Epithelial cell of proximal tubule (primary cell): Measurements from ENCODE around the gene GULP1. TPM values are rescaled to one million over a fixed set of nuclear protein-coding genes. Genes with fewer than 3 reads are reported as not detected.

Experiments used
- DNase-seq: peaks from one replicate; pipeline ENCODE4 v3.0.0-alpha.2; 2011; ENCODE audit warnings: low read depth
- H3K4me3 ChIP-seq: 2 replicates; pipeline ENCODE4 v1.5.1; 2011; ENCODE audit warnings: low read depth, mild to moderate bottlenecking, low read length
- total RNA-seq: library from RNA; depleted of rRNA; stranded (reverse); fragments of >200 nt; gene quantifications from 2 replicates; pipeline ENCODE4 v1.2.3, GENCODE V29; 2015
- TF ChIP-seq, protein P1 (sequence below): conservative IDR thresholded peaks from 2 replicates; pipeline ENCODE4 v1.5.1; 2012; ENCODE audit warnings: low read depth, mild to moderate bottlenecking, low read length

GULP1 gene
- total RNA-seq, 1 donor from 2014 or later = 66.1 TPM

DNA sequence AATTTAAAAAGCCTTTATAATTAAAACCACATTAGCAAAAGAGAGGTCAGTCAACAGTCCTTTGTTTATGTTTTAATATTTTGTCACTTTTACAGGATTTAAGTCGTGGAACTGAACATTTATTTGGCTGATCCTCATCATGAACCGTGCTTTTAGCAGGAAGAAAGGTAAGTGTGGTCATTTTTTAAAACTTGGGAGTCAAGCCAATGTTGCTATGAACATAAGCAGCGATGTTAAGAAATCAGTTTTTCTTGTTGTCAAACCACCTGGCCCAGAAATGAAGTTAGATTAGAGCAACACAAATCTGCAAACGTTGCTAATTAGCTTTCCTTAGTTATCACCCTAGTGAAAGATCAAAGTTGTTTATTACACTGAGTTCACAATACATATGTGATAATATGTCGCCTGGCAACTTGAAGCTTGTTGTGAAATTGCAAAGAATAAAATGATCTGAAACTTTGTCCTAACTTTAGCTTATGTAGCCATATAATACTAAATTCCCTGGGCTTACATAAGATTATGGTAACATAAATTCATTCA, 186.0 kb downstream of the GULP1 start:
- DNase-seq = no peak
- TF ChIP-seq, protein P1, sequence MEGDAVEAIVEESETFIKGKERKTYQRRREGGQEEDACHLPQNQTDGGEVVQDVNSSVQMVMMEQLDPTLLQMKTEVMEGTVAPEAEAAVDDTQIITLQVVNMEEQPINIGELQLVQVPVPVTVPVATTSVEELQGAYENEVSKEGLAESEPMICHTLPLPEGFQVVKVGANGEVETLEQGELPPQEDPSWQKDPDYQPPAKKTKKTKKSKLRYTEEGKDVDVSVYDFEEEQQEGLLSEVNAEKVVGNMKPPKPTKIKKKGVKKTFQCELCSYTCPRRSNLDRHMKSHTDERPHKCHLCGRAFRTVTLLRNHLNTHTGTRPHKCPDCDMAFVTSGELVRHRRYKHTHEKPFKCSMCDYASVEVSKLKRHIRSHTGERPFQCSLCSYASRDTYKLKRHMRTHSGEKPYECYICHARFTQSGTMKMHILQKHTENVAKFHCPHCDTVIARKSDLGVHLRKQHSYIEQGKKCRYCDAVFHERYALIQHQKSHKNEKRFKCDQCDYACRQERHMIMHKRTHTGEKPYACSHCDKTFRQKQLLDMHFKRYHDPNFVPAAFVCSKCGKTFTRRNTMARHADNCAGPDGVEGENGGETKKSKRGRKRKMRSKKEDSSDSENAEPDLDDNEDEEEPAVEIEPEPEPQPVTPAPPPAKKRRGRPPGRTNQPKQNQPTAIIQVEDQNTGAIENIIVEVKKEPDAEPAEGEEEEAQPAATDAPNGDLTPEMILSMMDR = no peak
- no peak overlapping the region for H3K4me3 ChIP-seq

DNA sequence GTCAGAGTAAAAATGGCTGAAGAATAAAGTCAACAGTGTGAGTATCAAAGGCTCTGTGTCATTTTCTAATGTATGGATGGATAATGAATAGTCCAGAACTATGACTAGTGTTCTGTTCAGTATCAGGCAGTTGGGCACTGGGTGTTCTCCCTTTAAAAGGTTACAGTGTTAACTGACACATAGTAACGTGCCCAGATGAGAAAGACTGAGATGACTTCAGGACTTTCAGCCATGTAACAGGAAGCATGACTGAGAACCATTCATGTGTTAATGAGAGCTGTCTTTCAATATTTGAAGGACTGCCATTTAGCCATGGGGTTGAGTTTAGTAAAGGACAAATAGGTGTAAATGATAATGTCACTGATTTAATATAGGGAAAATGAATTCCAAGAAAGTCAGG, 187.1 kb downstream of the GULP1 start:
- H3K4me3 ChIP-seq = no peak overlapping the region
- TF ChIP-seq, protein P1 = no peak
- DNase-seq = peak; percentile 90

DNA sequence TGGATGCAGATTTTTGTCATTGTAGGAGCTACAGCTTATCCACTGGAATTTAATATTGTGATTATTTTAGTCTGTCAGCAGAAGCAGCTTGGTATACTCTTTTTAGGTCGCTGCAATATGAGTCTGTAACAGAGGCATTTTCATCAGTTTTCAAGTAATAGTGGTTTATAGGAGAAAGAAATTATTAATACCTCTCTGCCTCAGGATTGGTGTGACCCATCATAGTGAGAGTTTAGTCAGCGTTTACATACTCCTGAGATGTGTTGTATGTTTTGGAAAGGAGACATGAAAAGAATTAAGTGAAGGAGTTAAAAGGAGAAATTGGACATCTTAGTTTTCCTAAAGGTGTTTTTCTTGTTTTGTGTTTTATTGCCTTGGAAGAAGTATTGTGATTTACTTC, 189.8 kb downstream of the GULP1 start:
- H3K4me3 ChIP-seq = no peak overlapping the region
- TF ChIP-seq, protein P1 = no peak
- DNase-seq = no peak

DNA sequence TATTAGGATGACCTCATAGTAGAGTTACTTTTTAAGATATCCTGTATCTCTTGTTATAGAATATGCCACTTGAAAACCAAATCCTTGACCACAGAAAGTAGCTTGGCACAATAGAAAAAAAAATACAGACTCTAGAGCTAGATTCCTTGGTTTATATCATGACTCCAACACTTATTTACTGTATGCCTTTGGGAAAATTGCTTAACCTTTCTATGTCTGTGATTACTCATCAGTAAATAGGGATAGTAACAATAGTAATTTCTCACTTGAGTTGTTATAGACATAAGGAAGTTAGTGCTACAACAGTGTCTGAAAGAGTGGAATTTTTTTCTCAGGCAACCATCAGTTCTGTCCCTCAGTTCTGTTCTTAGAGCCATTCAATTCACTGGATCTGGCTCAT, 193.8 kb downstream of the GULP1 start:
- H3K4me3 ChIP-seq = no peak overlapping the region
- DNase-seq = peak; percentile 74
- TF ChIP-seq, protein P1 = no peak

DNA sequence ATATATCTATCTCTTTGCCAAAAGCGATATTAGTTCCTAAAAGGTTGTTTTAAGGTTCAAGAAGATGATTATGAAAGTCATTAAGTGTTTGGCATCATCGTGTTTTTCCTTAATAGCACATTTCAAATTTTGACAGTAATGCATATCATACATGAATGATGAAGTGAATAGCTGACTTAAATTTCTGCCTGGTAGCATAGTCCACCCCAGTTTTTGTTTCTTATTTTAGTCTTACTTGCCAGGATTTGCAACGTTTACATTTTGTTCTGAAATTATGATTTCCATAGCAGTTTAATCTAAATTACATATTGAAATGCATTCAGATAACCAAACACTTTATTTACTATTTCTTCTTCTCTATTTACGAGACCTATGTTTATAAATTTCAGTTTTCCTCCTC, 201.1 kb downstream of the GULP1 start:
- no peak for DNase-seq
- TF ChIP-seq, protein P1 = no peak
- H3K4me3 ChIP-seq = no peak overlapping the region

DNA sequence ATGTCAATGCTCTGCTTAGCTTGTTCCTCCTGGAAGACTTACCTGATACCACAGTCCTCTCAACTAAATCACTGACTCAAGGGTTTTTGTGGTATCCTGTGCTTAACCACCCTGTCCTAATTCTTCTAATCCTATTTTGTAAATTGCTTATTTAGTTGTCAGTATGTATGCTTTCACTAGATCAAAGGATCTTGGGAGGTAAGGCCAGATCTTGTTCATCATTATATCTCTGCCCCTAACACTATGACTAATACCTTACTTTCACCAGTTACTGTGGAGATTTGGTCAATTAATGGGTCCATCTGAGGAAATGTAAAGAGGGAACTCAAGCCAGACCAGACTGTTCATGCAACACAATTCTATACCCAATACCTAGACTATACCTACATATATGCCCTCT, 203.2 kb downstream of the GULP1 start:
- TF ChIP-seq, protein P1 = no peak
- no peak for DNase-seq
- H3K4me3 ChIP-seq = no peak overlapping the region

DNA sequence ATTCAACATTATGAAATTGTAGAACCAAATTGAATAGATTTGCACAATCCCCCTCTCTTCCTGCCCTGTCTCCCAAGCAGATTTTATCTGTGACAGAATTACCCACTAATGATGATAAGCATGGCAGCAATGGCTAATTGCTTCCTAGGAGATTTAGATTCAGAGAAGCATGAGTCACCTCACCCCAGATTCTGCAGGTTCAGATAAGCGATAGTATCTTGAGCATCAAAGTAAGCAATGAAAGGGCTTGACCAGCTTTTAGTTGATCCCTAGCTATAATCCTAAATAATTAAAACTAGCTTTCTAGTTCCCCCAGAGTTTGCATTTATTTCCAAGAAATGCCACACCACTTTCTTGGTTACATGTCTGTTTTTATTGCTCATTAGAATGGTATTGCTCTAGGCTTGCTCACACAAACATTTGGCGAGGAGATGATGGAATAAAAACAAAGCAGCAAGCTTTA, 204.3 kb downstream of the GULP1 start:
- no peak overlapping the region for H3K4me3 ChIP-seq
- DNase-seq = no peak
- TF ChIP-seq, protein P1 = no peak
